Neural crest cell (in vitro differentiated cells): ENCODE data around the gene RAMAC. TPM values are rescaled to one million over a fixed set of nuclear protein-coding genes. Genes with fewer than 3 reads are reported as not detected.

ENCODE experiments used
- DNase-seq: peaks from one replicate; pipeline ENCODE4 v3.0.0; 2021; ENCODE audit warnings: low read depth, mixed read lengths, low spot score
- H3K27ac Mint-ChIP-seq: one replicate; pipeline ENCODE4 v1.8.0; 2021; ENCODE audit warnings: mild to moderate bottlenecking, mixed read lengths; ENCODE audit not compliant: unreplicated experiment
- H3K27me3 Mint-ChIP-seq: 2 replicates; pipeline ENCODE4 v1.8.0; 2021; ENCODE audit warnings: low read depth, mild to moderate bottlenecking, mixed read lengths
- H3K36me3 Mint-ChIP-seq: 2 replicates; pipeline ENCODE4 v1.8.0; 2021; ENCODE audit warnings: low read depth, mild to moderate bottlenecking, mixed read lengths
- H3K4me1 Mint-ChIP-seq: 2 replicates; pipeline ENCODE4 v1.8.0; 2021; ENCODE audit warnings: mixed read lengths
- H3K4me3 Mint-ChIP-seq: one replicate; pipeline ENCODE4 v1.8.0; 2021; ENCODE audit warnings: mild to moderate bottlenecking, mixed read lengths
- H3K9me3 Mint-ChIP-seq: 2 replicates; pipeline ENCODE4 v1.8.0; 2021; ENCODE audit warnings: mixed read lengths
- total RNA-seq: library from RNA; stranded (reverse); gene quantifications from 2 replicates; pipeline ENCODE4 v1.2.1, GENCODE V29; 2021
- TF ChIP-seq, protein P1 (sequence below): fragments of 200-600 bp; sonication (generic); conservative IDR thresholded peaks from 2 replicates; pipeline ENCODE4 v1.5.0; 2021; ENCODE audit warnings: antibody characterized with exemption, mild to moderate bottlenecking

Gene RAMAC
- total RNA-seq, 1 donor from 2014 or later, result 25.4 TPM

- no peak for DNase-seq
- Mint-ChIP-seq H3K27me3 (peaks cover 4% of the 10 kb centered on the region), H3K4me3 (no peak overlapping the region)
Observed at GRCh38 chr15:82950746-82951370, 35.2 kb upstream of the RAMAC start.

DNA sequence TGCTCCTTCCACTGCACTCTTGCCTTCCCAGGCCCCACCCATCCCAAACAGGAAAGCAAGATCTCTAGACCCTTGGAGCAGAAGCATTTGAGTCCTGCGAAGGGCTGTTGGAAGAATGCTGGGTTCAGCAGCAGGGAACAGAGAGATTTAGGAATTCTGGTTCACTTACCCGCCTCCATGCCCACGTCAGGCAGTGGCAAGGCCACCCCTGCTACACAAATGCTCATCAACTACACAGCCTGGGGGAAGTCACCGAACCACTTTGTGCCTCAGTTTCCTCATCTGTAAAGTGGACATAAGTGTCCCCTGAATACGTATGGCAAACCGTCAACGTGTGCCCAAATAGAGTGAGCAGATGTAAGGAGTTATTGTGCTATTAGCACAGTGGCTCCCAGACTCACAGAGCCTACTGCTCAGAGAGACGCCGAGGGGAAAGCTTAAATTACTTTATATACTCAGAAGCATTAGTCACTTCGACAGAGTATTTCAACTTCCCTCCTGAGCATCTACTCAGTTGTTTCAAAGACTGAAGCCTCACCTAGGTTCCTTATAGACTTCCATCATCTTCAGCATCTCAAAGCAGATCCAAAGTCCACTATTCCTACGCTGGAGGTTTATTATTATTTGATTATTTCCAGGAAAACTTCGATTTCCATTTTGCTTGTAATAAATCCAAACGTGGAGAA is 34.4 kb upstream of the RAMAC start:
- H3K4me3 Mint-ChIP-seq, result no peak overlapping the region
- peaks cover 4% of the 10 kb centered on the region for H3K27me3 Mint-ChIP-seq
- no peaks in the 10 kb centered on the region for H3K36me3 Mint-ChIP-seq
- TF ChIP-seq, protein P1, sequence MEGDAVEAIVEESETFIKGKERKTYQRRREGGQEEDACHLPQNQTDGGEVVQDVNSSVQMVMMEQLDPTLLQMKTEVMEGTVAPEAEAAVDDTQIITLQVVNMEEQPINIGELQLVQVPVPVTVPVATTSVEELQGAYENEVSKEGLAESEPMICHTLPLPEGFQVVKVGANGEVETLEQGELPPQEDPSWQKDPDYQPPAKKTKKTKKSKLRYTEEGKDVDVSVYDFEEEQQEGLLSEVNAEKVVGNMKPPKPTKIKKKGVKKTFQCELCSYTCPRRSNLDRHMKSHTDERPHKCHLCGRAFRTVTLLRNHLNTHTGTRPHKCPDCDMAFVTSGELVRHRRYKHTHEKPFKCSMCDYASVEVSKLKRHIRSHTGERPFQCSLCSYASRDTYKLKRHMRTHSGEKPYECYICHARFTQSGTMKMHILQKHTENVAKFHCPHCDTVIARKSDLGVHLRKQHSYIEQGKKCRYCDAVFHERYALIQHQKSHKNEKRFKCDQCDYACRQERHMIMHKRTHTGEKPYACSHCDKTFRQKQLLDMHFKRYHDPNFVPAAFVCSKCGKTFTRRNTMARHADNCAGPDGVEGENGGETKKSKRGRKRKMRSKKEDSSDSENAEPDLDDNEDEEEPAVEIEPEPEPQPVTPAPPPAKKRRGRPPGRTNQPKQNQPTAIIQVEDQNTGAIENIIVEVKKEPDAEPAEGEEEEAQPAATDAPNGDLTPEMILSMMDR, result no peak
- H3K9me3 Mint-ChIP-seq, result no peaks in the 10 kb centered on the region
- H3K27ac Mint-ChIP-seq, result no peak overlapping the region
- H3K4me1 Mint-ChIP-seq, result peaks cover 5% of the 10 kb centered on the region
- DNase-seq, result no peak

More at GRCh38 chr15:82950746-82951370, 35.2 kb upstream of the RAMAC start:
- Mint-ChIP-seq H3K36me3 (no peaks in the 10 kb centered on the region), H3K27ac (no peak overlapping the region), H3K9me3 (no peaks in the 10 kb centered on the region), H3K4me1 (peaks cover 5% of the 10 kb centered on the region)
- TF ChIP-seq, protein P1, result no peak

GRCh38 chr15:82952158-82953081 is 33.6 kb upstream of the RAMAC start, which contains the start of gene HOMER2:
Gene HOMER2, minus strand, starts transcription at chr15:82952720. Its CDS starts 185 bp downstream, at chr15:82952535.
- Mint-ChIP-seq H3K27ac (no peak within 1 kb of the TSS), H3K27me3 (peaks cover 4% of the 10 kb centered on the region), H3K4me1 (peaks cover 5% of the 10 kb centered on the region), H3K4me3 (peak within 1 kb of the TSS; percentile 82), H3K36me3 (no peaks in the 10 kb centered on the region), H3K9me3 (no peaks in the 10 kb centered on the region)
- TF ChIP-seq, protein P1, result no peak
- peak; percentile 8 for DNase-seq

DNA sequence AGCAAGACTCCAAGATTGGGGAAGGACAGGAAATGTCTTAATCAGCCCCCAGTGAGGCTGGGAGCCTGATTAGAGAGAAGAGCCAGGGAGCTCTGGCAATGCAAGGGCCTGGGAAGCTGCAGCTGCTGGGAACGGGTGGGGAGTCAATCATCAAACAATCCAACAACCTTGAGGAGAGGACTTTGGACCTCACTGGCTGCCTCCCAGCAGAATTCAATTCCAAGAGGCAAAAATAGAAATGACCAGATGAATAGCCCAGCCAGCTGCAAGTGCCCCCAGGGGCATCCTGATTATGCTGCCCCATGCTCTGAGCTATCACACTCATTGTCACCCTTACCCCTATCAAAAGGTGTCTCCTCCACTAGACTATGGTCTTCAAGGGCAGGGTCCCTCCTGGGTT is 27.4 kb upstream of the RAMAC start:
- no peak overlapping the region for H3K27ac Mint-ChIP-seq

DNA sequence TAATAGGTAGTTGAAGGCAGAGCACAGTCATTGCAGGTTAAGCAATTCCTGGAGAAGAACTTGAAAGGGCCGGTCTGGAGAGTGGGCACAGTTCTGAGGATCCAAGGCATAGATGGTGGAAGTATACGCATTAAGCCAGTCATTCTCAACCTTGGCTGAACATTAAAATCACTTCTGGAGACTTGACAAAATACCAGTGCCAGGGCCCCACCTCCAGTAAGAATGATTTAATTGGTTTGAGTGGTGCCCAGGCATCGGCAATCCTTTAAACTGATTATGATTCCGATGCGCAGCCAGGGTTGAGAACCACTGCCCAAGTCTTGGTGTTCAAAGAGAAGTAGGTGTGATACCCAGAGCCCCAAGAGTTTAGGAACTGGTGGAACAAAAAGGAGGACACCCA is 26.6 kb upstream of the RAMAC start:
- TF ChIP-seq, protein P1, result no peak
- Mint-ChIP-seq H3K9me3 (no peaks in the 10 kb centered on the region), H3K27ac (no peak overlapping the region), H3K4me1 (no peaks in the 10 kb centered on the region), H3K27me3 (no peaks in the 10 kb centered on the region), H3K4me3 (no peak overlapping the region), H3K36me3 (peaks cover 3% of the 10 kb centered on the region)
- DNase-seq, result no peak

More for the DNA sequence above, 27.4 kb upstream of the RAMAC start:
- no peak overlapping the region for H3K4me3 Mint-ChIP-seq
- no peaks in the 10 kb centered on the region for H3K27me3 Mint-ChIP-seq
- no peaks in the 10 kb centered on the region for H3K4me1 Mint-ChIP-seq
- no peak for DNase-seq
- TF ChIP-seq, protein P1, result no peak
- peaks cover 3% of the 10 kb centered on the region for H3K36me3 Mint-ChIP-seq
- no peaks in the 10 kb centered on the region for H3K9me3 Mint-ChIP-seq
